ENCODE measurements around the gene PPARA. TPM values are rescaled to one million over a fixed set of nuclear protein-coding genes. Genes with fewer than 3 reads are reported as not detected.

The PPARA gene
- total RNA-seq, 2 experiments from 2014 or later, result 9.1 to 11.8 TPM

DNA sequence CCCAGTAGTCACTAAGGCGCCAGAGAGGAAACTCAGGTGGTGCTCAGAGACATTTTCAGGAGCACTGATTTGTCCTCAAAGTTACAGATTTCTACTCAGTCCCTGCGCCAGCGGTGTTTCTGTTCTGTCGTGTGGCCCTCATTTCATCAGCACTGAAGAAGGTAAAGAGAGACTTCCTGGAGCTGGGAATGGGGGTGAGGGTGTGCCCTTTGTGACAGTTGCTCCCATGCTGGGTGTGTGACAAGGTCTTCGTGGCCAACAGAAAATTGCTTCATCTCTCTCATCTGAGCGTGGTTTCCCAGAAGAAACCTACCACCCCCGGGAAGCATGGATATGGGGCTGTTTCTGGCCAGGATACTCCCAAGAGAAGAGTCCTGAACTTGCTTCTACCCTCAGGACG, 2.0 kb upstream of the PPARA start:
- POLR2A ChIA-PET, result interaction anchor here (1.4 kb wide), 1 partner anchor 102 kb away, joined by 4 read pairs; the partner anchor contains the start of gene CDPF1
- CTCF ChIA-PET, result no interaction called here
- H3K9me3 Mint-ChIP-seq, result no peaks in the 10 kb centered on the region
- intact Hi-C loops (cut with micrococcal nuclease), result no loop called here
- no peak overlapping the region for H3K27ac Mint-ChIP-seq
- peaks cover 7% of the 10 kb centered on the region for H3K36me3 Mint-ChIP-seq (ENCODE audit: low read depth)
- no peak overlapping the region for H3K4me3 Mint-ChIP-seq
- ATAC-seq (no peak), DNase-seq (no peak)
- peaks cover 7% of the 10 kb centered on the region for H3K27me3 Mint-ChIP-seq
- TF ChIP-seq, protein P1, sequence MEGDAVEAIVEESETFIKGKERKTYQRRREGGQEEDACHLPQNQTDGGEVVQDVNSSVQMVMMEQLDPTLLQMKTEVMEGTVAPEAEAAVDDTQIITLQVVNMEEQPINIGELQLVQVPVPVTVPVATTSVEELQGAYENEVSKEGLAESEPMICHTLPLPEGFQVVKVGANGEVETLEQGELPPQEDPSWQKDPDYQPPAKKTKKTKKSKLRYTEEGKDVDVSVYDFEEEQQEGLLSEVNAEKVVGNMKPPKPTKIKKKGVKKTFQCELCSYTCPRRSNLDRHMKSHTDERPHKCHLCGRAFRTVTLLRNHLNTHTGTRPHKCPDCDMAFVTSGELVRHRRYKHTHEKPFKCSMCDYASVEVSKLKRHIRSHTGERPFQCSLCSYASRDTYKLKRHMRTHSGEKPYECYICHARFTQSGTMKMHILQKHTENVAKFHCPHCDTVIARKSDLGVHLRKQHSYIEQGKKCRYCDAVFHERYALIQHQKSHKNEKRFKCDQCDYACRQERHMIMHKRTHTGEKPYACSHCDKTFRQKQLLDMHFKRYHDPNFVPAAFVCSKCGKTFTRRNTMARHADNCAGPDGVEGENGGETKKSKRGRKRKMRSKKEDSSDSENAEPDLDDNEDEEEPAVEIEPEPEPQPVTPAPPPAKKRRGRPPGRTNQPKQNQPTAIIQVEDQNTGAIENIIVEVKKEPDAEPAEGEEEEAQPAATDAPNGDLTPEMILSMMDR (IDR thresholded peaks at IDR 0.05), result no peak
- H3K4me1 Mint-ChIP-seq (ENCODE audit: low read depth), result peaks cover 13% of the 10 kb centered on the region

GRCh38 chr22:46148816-46149511, 1.4 kb upstream of the PPARA start:
- Mint-ChIP-seq H3K36me3 (ENCODE audit: low read depth) (peaks cover 8% of the 10 kb centered on the region), H3K9me3 (no peaks in the 10 kb centered on the region), H3K27ac (no peak overlapping the region), H3K4me1 (ENCODE audit: low read depth) (peaks cover 13% of the 10 kb centered on the region), H3K4me3 (peak overlapping the region; percentile 70), H3K27me3 (peaks cover 7% of the 10 kb centered on the region)
- intact Hi-C loops (cut with micrococcal nuclease), result no loop called here
- TF ChIP-seq, protein P1 (IDR thresholded peaks at IDR 0.05), result no peak
- peak; percentile 19 for DNase-seq
- POLR2A ChIA-PET, result interaction anchor here (0.7 to 1.4 kb wide), 4 partner anchors 79 to 187 kb away, joined by 3 to 4 read pairs (median 4); partner anchors contain the start of genes CDPF1 and TRMU
- no peak for ATAC-seq
- CTCF ChIA-PET, result interaction anchor here (0.7 to 1.3 kb wide), 2 partner anchors 32 to 143 kb away, joined by 4 read pairs; no protein-coding TSS in a partner anchor

- intact Hi-C loops (cut with micrococcal nuclease), result no loop called here
- DNase-seq (peak; percentile 38), ATAC-seq (peak; percentile 6)
- H3K36me3 Mint-ChIP-seq (ENCODE audit: low read depth), result peaks cover 8% of the 10 kb centered on the region
- H3K27ac Mint-ChIP-seq, result peak overlapping the region; percentile 55
- peaks cover 13% of the 10 kb centered on the region for H3K4me1 Mint-ChIP-seq (ENCODE audit: low read depth)
- CTCF ChIA-PET, result interaction anchor here (0.7 to 1.3 kb wide), 2 partner anchors 33 to 143 kb away, joined by 4 read pairs; no protein-coding TSS in a partner anchor
- TF ChIP-seq, protein P1 (IDR thresholded peaks at IDR 0.05), result no peak
- H3K9me3 Mint-ChIP-seq, result no peaks in the 10 kb centered on the region
- POLR2A ChIA-PET, result interaction anchor here (0.6 to 1.4 kb wide), 5 partner anchors 79 to 968 kb away, joined by 3 to 4 read pairs (median 3); partner anchors contain the start of genes CDPF1 and TRMU
- H3K27me3 Mint-ChIP-seq, result peaks cover 7% of the 10 kb centered on the region
- peak overlapping the region; percentile 70 for H3K4me3 Mint-ChIP-seq
These were observed 753 bp upstream of the PPARA start for GRCh38 chr22:46149512-46150033.

DNA sequence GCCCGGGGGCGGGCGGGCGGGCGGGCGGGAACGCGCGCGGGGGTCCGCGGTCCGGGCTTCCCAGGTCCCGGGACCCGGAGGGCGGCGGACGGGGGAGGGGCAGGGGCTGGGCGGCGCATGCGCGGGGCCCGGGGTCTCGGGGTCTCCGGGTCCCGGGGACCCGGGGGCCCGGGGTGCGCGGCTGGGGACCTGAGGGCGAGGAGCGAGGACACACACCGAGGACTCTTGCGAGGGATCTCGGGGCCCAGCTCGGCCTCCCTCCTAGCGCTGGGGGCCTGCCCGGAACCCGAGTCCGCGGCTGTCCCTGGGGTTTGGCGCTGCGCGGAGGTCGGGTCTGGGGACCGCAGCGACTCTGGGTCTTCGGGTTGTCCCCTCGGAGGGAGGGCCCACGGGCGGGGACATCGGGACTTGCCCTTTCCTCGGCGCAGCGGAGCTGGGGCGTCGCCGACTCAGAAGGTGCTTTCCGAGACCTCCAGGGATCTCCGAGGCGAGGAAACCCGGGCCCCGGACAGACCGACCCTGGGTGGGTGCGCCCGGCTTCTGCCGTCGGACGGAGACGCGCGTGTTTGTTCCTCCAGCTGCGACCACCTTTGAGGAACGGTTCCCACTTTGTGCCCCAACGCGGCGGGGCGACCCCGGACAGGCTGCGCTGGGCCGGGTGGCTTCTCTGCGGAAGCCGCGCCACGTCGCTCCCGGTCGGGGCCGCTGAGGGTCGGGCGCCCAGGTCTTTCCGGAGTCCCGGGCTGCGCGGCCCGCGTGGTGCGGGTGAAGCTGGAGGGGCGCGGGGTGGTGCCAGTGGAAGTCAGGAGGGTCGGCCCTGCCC, 540 bp downstream of the PPARA start:
- H3K27ac Mint-ChIP-seq, result peak overlapping the region; percentile 57
- H3K27me3 Mint-ChIP-seq, result peaks cover 7% of the 10 kb centered on the region
- peaks cover 10% of the 10 kb centered on the region for H3K36me3 Mint-ChIP-seq (ENCODE audit: low read depth)
- ChIA-PET CTCF (interaction anchor here (0.9 to 1.3 kb wide), 3 partner anchors 9 to 34 kb away, joined by 3 to 4 read pairs (median 4); no protein-coding TSS in a partner anchor), POLR2A (interaction anchor here (0.5 to 1.8 kb wide), 4 partner anchors 78 to 146 kb away, joined by 3 to 7 read pairs (median 3); partner anchors contain the start of gene GTSE1)
- peaks cover 13% of the 10 kb centered on the region for H3K4me1 Mint-ChIP-seq (ENCODE audit: low read depth)
- DNase-seq (peak; percentile 73), ATAC-seq (peak; percentile 37)
- TF ChIP-seq, protein P1 (IDR thresholded peaks at IDR 0.05), result no peak
- intact Hi-C loops (cut with micrococcal nuclease), result no loop called here
- no peaks in the 10 kb centered on the region for H3K9me3 Mint-ChIP-seq
- peak overlapping the region; percentile 75 for H3K4me3 Mint-ChIP-seq

Measured in activated CD8-positive, alpha-beta T cell treated with anti-CD3 and anti-CD28 coated beads for 36 hours (primary cell).